Measurements from ENCODE around the gene SRGAP3. TPM values are rescaled to one million over a fixed set of nuclear protein-coding genes. Genes with fewer than 3 reads are reported as not detected.
"Not testable (repeated sequence)": the region's sequence is repeated elsewhere in the genome, so short reads cannot be mapped to it uniquely, and the experiment has no call there.

The SRGAP3 gene
- total RNA-seq, 2 donors from 2014 or later = 2.6 to 12.8 TPM

- Histone ChIP-seq H3K27ac (no peak overlapping the region), H3K9me3 (no peaks in the 10 kb centered on the region), H3K4me3 (no peak overlapping the region), H3K27me3 (replicated peaks; ENCODE audit: insufficient read depth) (no peaks in the 10 kb centered on the region), H3K36me3 (no peaks in the 10 kb centered on the region), H3K4me1 (ENCODE audit: control insufficient read depth in 1 of 2, low read depth in 2 of 2) (no peaks in the 10 kb centered on the region)
- TF ChIP-seq CTCF (IDR thresholded peaks at IDR 0.05) = no peak
- ATAC-seq (ENCODE audit: insufficient number of reproducible peaks, low FRiP score, low read depth) (no peak), DNase-seq (ENCODE audit: low spot score) (no peak)
These were observed 43.6 kb upstream of the SRGAP3 start for GRCh38 chr3:9293076-9293475.

GRCh38 chr3:9292516-9292915, 43.1 kb upstream of the SRGAP3 start:
- no peak overlapping the region for H3K4me3 ChIP-seq
- no peaks in the 10 kb centered on the region for H3K27me3 ChIP-seq (replicated peaks; ENCODE audit: insufficient read depth)
- TF ChIP-seq CTCF (IDR thresholded peaks at IDR 0.05) = no peak
- H3K27ac ChIP-seq = no peak overlapping the region
- DNase-seq (ENCODE audit: low spot score) (no peak), ATAC-seq (ENCODE audit: insufficient number of reproducible peaks, low FRiP score, low read depth) (no peak)
- H3K4me1 ChIP-seq (ENCODE audit: control insufficient read depth in 1 of 2, low read depth in 2 of 2) = no peaks in the 10 kb centered on the region
- H3K9me3 ChIP-seq = no peaks in the 10 kb centered on the region
- no peaks in the 10 kb centered on the region for H3K36me3 ChIP-seq

GRCh38 chr3:9291821-9292410, 42.5 kb upstream of the SRGAP3 start:
- ATAC-seq (ENCODE audit: insufficient number of reproducible peaks, low FRiP score, low read depth) = no peak
- no peaks in the 10 kb centered on the region for H3K36me3 ChIP-seq
- H3K9me3 ChIP-seq = no peaks in the 10 kb centered on the region

GRCh38 chr3:9290566-9290965, 41.1 kb upstream of the SRGAP3 start:
- no peaks in the 10 kb centered on the region for H3K9me3 ChIP-seq
- H3K4me1 ChIP-seq (ENCODE audit: control insufficient read depth in 1 of 2, low read depth in 2 of 2) = no peaks in the 10 kb centered on the region
- TF ChIP-seq CTCF (IDR thresholded peaks at IDR 0.05) = no peak
- no peaks in the 10 kb centered on the region for H3K36me3 ChIP-seq
- H3K4me3 ChIP-seq = no peak overlapping the region
- no peak overlapping the region for H3K27ac ChIP-seq
- H3K27me3 ChIP-seq (replicated peaks; ENCODE audit: insufficient read depth) = no peaks in the 10 kb centered on the region
- no peak for ATAC-seq (ENCODE audit: insufficient number of reproducible peaks, low FRiP score, low read depth)
- DNase-seq (ENCODE audit: low spot score) = no peak

More at GRCh38 chr3:9291821-9292410, 42.5 kb upstream of the SRGAP3 start:
- DNase-seq (ENCODE audit: low spot score) = no peak
- no peaks in the 10 kb centered on the region for H3K27me3 ChIP-seq (replicated peaks; ENCODE audit: insufficient read depth)
- no peak overlapping the region for H3K27ac ChIP-seq
- TF ChIP-seq CTCF (IDR thresholded peaks at IDR 0.05) = no peak
- H3K4me1 ChIP-seq (ENCODE audit: control insufficient read depth in 1 of 2, low read depth in 2 of 2) = no peaks in the 10 kb centered on the region
- H3K4me3 ChIP-seq = no peak overlapping the region

- not testable (repeated sequence) for H3K27ac ChIP-seq; H3K9me3 ChIP-seq; DNase-seq (ENCODE audit: low spot score); H3K4me1 ChIP-seq (ENCODE audit: control insufficient read depth in 1 of 2, low read depth in 2 of 2); H3K36me3 ChIP-seq; H3K27me3 ChIP-seq (replicated peaks; ENCODE audit: insufficient read depth); ATAC-seq (ENCODE audit: insufficient number of reproducible peaks, low FRiP score, low read depth); H3K4me3 ChIP-seq
These were observed 32.1 kb upstream of the SRGAP3 start for GRCh38 chr3:9281533-9281932.

Data from thoracic aorta (tissue), 2 donors.